Esophagus muscularis mucosa (tissue), 4 donors: ENCODE measurements around the gene IGFBP7. TPM values are rescaled to one million over a fixed set of nuclear protein-coding genes. Genes with fewer than 3 reads are reported as not detected.

Source experiments
- DNase-seq: peaks from one replicate; pipeline ENCODE4 v3.0.0-alpha.2; 2017; ENCODE audit errors: extremely low spot score
- H3K27ac ChIP-seq, 4 donors: fragments of 200-600 bp; sonication (generic); replicated peaks in 1 of 4; 1 replicate in 3 of 4; 2 replicates in 1 of 4; pipeline ENCODE4 v1.5.1; 2016 to 2019; ENCODE audit warnings: mild to moderate bottlenecking in 1 of 4
- H3K27me3 ChIP-seq, 4 donors: fragments of 200-600 bp; sonication (generic); one replicate each; pipeline versions ENCODE4 v1.5.1 to v1.6.0; 2016 to 2019
- H3K36me3 ChIP-seq, 4 donors: fragments of 200-600 bp; sonication (generic); one replicate each; pipeline ENCODE4 v1.5.1; 2016 to 2019
- H3K4me1 ChIP-seq, 4 donors: fragments of 200-600 bp; sonication (generic); one replicate each; pipeline ENCODE4 v1.5.1; 2016 to 2019
- H3K4me3 ChIP-seq, 4 donors: fragments of 200-600 bp; sonication (generic); 1 replicate in 2 of 4; 2 replicates in 2 of 4; pipeline ENCODE4 v1.5.1; 2016 to 2019; ENCODE audit warnings: mild to moderate bottlenecking in 4 of 4, moderate library complexity in 1 of 4
- H3K9me3 ChIP-seq, 4 donors: fragments of 200-600 bp; sonication (generic); 1 replicate in 3 of 4; 2 replicates in 1 of 4; pipeline ENCODE4 v1.5.1; 2016 to 2019
- EP300 ChIP-seq: sonication (generic); formaldehyde crosslinking; IDR thresholded peaks from one replicate; pipeline ENCODE4 v1.6.1; 2017; ENCODE audit warnings: antibody characterized with exemption
- POLR2A ChIP-seq: fragments of 450-650 bp; IDR thresholded peaks from one replicate; pipeline ENCODE4 v1.6.1; 2017; ENCODE audit warnings: antibody characterized with exemption, moderate library complexity, mild to moderate bottlenecking, low read depth
- POLR2AphosphoS5 ChIP-seq, 2 donors: sonication (generic); formaldehyde crosslinking; IDR thresholded peaks; one replicate each; pipeline ENCODE4 v1.6.1; 2017; ENCODE audit warnings: antibody characterized with exemption in 2 of 2
- WGBS: methylation state at CpG from one replicate; pipeline ENCODE4 v1.1.5; 2018; 5-methylcytosine and 5-hydroxymethylcytosine counted together
- intact Hi-C: fragments of 100-400 bp; cut with DNase I; formaldehyde crosslinking; loops from one replicate; pipeline ENCODE4 v1.15.1; 2023
- total RNA-seq, 4 donors: library from RNA; depleted of rRNA; stranded (reverse); fragments of >200 nt; gene quantifications; one replicate each; pipeline versions ENCODE4 v1.1.0 to v1.2.1, GENCODE V29; 2016
- TF ChIP-seq, protein P1 (sequence below), 3 experiments: fragments of 200-600 bp in 2 of 3; fragments of 450-650 bp in 1 of 3; sonication (generic) in 2 of 3; IDR thresholded peaks; one replicate each; pipeline ENCODE4 v1.5.1; 2017 to 2019; ENCODE audit warnings: antibody characterized with exemption in 3 of 3, mild to moderate bottlenecking in 2 of 3, moderate library complexity in 1 of 3

The IGFBP7 gene
- total RNA-seq, 4 donors from 2014 or later: 712 to 1,070 (median 762) TPM

DNA sequence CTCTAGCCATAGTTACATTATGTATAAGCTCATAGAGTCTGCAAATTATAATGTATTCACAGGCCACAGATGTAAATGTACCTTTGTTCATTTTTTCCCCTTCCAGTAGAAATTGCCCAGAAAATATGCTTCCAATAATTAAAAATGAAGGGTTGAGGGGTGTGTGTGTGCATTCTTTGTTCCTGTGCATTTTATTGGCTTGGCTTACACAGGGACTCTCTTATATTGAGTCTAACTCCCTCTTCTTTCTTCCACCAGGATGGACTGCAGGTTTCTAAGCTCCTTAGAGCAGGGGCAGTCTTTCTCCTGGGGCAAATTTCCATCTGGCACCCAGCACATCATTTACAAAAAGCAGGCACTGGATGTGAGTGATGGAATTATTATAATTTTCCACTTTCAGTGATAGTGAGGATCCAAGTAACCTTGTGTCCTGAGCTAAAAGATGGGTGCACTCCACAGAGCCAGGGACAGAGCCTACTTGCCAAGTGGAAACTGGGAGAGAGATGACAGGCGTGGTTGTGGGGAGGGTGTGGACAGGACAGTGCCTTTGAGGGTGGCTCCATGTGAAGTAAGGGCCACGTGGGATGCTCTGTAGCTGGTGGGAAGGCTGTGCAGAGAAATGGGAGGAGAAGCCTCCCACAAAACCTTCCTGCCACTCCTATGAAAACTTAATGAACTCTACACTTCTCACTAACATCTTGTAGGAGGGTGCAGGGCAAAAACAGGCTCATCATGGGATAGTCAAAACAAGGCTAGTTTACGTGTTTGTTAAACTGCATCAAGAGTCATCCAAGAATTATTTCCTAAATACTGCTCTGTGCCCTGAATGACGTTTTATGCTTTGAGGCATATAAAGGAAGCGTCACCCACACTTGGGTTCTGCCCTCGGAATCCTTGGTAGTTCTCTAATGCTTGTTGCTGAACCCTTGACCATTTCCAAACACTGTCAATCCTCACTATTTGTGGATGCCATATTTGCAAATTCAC is 16.0 kb downstream of the IGFBP7 start:
- Histone ChIP-seq H3K4me1 (peaks cover 75 to 89% (median 82%) of the 10 kb centered on the region in 4 donors), H3K4me3 (no peak overlapping the region), H3K9me3 (no peaks in the 10 kb centered on the region), H3K36me3 (peaks cover 0 to 7% (median 6%) of the 10 kb centered on the region in 4 donors), H3K27ac (peak overlapping the region; percentile 31 to 68 (median 55)), H3K27me3 (no peaks in the 10 kb centered on the region)
- WGBS: 50% methylated on average over 6 of the region's 6 CpGs
- TF ChIP-seq POLR2A: no peak
- peak in 1 of 2 donors; percentile 24 for TF ChIP-seq POLR2AphosphoS5 (IDR thresholded peaks at IDR 0.05)
- TF ChIP-seq EP300: no peak
- TF ChIP-seq, protein P1, sequence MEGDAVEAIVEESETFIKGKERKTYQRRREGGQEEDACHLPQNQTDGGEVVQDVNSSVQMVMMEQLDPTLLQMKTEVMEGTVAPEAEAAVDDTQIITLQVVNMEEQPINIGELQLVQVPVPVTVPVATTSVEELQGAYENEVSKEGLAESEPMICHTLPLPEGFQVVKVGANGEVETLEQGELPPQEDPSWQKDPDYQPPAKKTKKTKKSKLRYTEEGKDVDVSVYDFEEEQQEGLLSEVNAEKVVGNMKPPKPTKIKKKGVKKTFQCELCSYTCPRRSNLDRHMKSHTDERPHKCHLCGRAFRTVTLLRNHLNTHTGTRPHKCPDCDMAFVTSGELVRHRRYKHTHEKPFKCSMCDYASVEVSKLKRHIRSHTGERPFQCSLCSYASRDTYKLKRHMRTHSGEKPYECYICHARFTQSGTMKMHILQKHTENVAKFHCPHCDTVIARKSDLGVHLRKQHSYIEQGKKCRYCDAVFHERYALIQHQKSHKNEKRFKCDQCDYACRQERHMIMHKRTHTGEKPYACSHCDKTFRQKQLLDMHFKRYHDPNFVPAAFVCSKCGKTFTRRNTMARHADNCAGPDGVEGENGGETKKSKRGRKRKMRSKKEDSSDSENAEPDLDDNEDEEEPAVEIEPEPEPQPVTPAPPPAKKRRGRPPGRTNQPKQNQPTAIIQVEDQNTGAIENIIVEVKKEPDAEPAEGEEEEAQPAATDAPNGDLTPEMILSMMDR (IDR thresholded peaks at IDR 0.05): no peak
- intact Hi-C loops: no loop called here
- no peak for DNase-seq

DNA sequence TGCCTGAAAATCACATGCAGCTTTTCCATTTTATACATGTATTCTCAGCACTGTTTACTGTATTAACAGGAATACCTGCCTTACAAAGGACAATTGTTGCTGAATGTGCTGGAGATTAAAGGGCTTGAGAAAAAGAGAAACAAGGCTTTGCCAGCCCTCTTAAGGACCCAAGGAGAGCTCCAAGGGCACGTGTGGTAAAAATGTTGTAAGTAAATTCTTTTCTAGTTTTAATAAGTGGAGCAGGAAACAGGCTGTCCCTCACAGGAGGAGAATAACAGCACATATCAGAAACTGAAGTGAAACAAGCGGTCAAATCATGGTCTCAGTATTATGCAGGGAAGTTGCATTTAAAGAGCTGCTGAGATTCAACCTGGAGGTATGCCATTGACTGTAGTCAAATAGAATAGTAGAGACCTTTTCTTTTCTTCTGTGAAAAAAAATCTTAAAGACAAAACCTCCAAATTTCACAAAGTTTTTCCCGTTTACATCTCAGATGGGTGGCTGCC is 18.5 kb downstream of the IGFBP7 start:
- WGBS: 46% methylated on average over 3 of the region's 3 CpGs
- TF ChIP-seq EP300: no peak
- no peak for TF ChIP-seq POLR2A
- TF ChIP-seq, protein P1 (IDR thresholded peaks at IDR 0.05): no peak
- no peak for TF ChIP-seq POLR2AphosphoS5 (IDR thresholded peaks at IDR 0.05)
- peaks cover 55 to 65% (median 58%) of the 10 kb centered on the region in 4 donors for H3K4me1 ChIP-seq

DNA sequence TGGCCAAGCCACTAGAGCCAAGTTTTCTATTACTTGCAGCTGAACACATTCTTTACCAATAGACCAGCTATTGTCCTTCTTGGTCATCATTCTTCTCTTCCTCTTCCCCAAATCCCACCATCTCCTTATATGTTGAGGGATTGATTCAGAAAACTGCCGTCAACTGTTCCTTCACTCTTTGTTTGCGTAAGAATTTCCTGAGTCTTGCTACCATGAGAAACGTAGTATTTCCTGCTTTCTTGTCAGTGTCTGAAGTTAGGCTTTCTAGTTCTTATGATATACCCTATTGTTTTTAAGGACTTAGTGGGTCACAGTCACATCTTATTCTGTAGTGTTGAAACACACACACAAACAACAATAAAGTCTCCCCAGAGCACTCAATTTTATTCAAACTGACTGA is 20.1 kb downstream of the IGFBP7 start:
- TF ChIP-seq EP300 (no peak), POLR2A (no peak), POLR2AphosphoS5 (IDR thresholded peaks at IDR 0.05) (no peak)
- TF ChIP-seq, protein P1 (IDR thresholded peaks at IDR 0.05): no peak
- H3K9me3 ChIP-seq: no peaks in the 10 kb centered on the region
- H3K4me1 ChIP-seq: peaks cover 41 to 53% (median 46%) of the 10 kb centered on the region in 4 donors
- 67% methylated on average over 3 of the region's 3 CpGs for WGBS
- H3K4me3 ChIP-seq: no peak overlapping the region
- H3K36me3 ChIP-seq: peaks cover 0 to 12% (median 6%) of the 10 kb centered on the region in 4 donors
- intact Hi-C loops: no loop called here
- H3K27ac ChIP-seq: peak overlapping the region in 2 of 4 donors; percentile 9 to 40
- DNase-seq: no peak
- no peaks in the 10 kb centered on the region for H3K27me3 ChIP-seq

More for the DNA sequence above, 18.5 kb downstream of the IGFBP7 start:
- no peaks in the 10 kb centered on the region for H3K27me3 ChIP-seq
- peaks cover 0 to 12% (median 6%) of the 10 kb centered on the region in 4 donors for H3K36me3 ChIP-seq
- H3K27ac ChIP-seq: peak overlapping the region; percentile 7 to 57 (median 25)
- intact Hi-C loops: no loop called here
- H3K4me3 ChIP-seq: no peak overlapping the region
- H3K9me3 ChIP-seq: no peaks in the 10 kb centered on the region
- DNase-seq: no peak

DNA sequence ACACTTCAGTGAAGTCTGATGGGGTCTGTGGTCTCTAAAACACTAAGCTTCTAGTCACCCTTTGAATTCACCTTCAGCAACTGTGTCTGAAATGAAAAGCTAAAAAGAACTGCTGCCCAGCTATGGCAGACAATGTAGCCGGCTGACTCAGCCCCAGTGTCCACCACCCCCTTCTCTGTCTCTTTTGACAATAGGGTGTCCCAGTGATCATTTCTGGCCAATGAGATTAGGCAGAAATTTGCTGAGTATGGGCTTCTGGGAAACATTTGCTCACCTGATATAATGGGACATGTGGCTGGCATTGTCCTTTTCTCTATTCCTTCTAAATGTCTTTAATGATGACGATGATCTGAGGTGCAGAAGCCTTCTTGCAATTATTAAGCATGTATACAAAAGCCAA is 20.6 kb downstream of the IGFBP7 start:
- H3K4me1 ChIP-seq: peaks cover 36 to 48% (median 41%) of the 10 kb centered on the region in 4 donors
- TF ChIP-seq POLR2AphosphoS5 (IDR thresholded peaks at IDR 0.05) (no peak), EP300 (no peak), POLR2A (no peak)
- TF ChIP-seq, protein P1 (IDR thresholded peaks at IDR 0.05): no peak
- intact Hi-C loops: no loop called here
- WGBS: 100% methylated on average over 2 of the region's 2 CpGs
- no peaks in the 10 kb centered on the region for H3K9me3 ChIP-seq
- peak overlapping the region in 2 of 4 donors; percentile 9 to 40 for H3K27ac ChIP-seq
- no peaks in the 10 kb centered on the region for H3K27me3 ChIP-seq
- peaks cover 0 to 12% (median 6%) of the 10 kb centered on the region in 4 donors for H3K36me3 ChIP-seq
- no peak overlapping the region for H3K4me3 ChIP-seq
- no peak for DNase-seq
